ENCODE measurements around the gene NPEPPS.
"Not testable (repeated sequence)": the region's sequence is repeated elsewhere in the genome, so short reads cannot be mapped to it uniquely, and the experiment has no call there.

DNA sequence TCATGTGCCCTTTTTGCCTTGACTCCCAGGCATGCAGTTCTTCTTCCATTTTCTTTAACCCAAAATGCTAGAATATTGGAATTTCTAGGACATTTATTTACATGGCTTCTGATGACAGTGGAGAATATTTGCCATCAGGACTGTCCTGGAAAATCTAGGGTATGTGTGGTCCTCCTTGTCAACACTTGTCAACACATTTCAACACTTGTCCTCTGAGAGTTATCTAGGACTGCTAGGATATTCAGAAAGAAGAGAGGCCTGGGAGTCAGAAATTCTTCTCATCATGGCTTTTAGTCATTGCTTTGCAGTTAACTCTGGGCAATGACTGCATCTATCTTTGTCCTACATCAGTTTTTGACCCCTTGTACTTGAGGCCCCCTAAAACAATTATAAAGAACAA is 11.5 kb upstream of the NPEPPS start:
- TF ChIP-seq POLR2AphosphoS5 (IDR thresholded peaks at IDR 0.05; ENCODE audit: low read depth, low read length) = not testable (repeated sequence)
- TF ChIP-seq, protein P1, sequence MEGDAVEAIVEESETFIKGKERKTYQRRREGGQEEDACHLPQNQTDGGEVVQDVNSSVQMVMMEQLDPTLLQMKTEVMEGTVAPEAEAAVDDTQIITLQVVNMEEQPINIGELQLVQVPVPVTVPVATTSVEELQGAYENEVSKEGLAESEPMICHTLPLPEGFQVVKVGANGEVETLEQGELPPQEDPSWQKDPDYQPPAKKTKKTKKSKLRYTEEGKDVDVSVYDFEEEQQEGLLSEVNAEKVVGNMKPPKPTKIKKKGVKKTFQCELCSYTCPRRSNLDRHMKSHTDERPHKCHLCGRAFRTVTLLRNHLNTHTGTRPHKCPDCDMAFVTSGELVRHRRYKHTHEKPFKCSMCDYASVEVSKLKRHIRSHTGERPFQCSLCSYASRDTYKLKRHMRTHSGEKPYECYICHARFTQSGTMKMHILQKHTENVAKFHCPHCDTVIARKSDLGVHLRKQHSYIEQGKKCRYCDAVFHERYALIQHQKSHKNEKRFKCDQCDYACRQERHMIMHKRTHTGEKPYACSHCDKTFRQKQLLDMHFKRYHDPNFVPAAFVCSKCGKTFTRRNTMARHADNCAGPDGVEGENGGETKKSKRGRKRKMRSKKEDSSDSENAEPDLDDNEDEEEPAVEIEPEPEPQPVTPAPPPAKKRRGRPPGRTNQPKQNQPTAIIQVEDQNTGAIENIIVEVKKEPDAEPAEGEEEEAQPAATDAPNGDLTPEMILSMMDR (IDR thresholded peaks at IDR 0.05) = not testable (repeated sequence)

All from Panc1 (cell line).